SJSA1 (cell line): ENCODE data around the gene ITM2B. TPM values are rescaled to one million over a fixed set of nuclear protein-coding genes. Genes with fewer than 3 reads are reported as not detected.
"Not testable (repeated sequence)": the region's sequence is repeated elsewhere in the genome, so short reads cannot be mapped to it uniquely, and the experiment has no call there.

Source experiments
- DNase-seq, 2 experiments: peaks; one replicate each; pipeline ENCODE4 v3.0.0-alpha.2; 2015 to 2020; ENCODE audit warnings: low spot score in 2 of 2, low read depth in 1 of 2
- H3K27ac ChIP-seq: fragments of 250-450 bp; sonication (Bioruptor Pico); 2 replicates; pipeline ENCODE4 v1.5.1; 2020; ENCODE audit warnings: mild to moderate bottlenecking, moderate library complexity
- H3K27me3 ChIP-seq: fragments of 250-450 bp; sonication (Bioruptor Pico); replicated peaks from 2 replicates; pipeline ENCODE4 v1.5.1; 2020; ENCODE audit warnings: mild to moderate bottlenecking, moderate library complexity
- H3K36me3 ChIP-seq: fragments of 250-450 bp; sonication (Bioruptor Pico); 2 replicates; pipeline ENCODE4 v1.5.1; 2020; ENCODE audit warnings: mild to moderate bottlenecking
- H3K4me1 ChIP-seq: fragments of 250-450 bp; sonication (Bioruptor Pico); replicated peaks from 2 replicates; pipeline ENCODE4 v1.6.1; 2021; ENCODE audit warnings: mild to moderate bottlenecking
- H3K4me3 ChIP-seq: fragments of 250-450 bp; sonication (Bioruptor Pico); 2 replicates; pipeline ENCODE4 v1.5.1; 2020; ENCODE audit warnings: mild to moderate bottlenecking
- H3K9me3 ChIP-seq: fragments of 250-450 bp; sonication (Bioruptor Pico); replicated peaks from 2 replicates; pipeline ENCODE4 v1.5.1; 2020; ENCODE audit warnings: mild to moderate bottlenecking
- total RNA-seq: library from RNA; depleted of rRNA; stranded (reverse); fragments of >200 nt; shearing (Covaris generic); gene quantifications from 2 replicates; pipeline ENCODE4 v1.2.3, GENCODE V29; 2014

ITM2B gene
- total RNA-seq, 1 experiment from 2014 or later, result 172 TPM

GRCh38 chr13:48215511-48216203, 17.3 kb upstream of the ITM2B start:
- not testable (repeated sequence) for H3K4me3 ChIP-seq, H3K4me1 ChIP-seq, H3K9me3 ChIP-seq, H3K27me3 ChIP-seq, DNase-seq, H3K27ac ChIP-seq, H3K36me3 ChIP-seq

GRCh38 chr13:48216204-48216711, 16.7 kb upstream of the ITM2B start:
- no peaks in the 10 kb centered on the region for H3K9me3 ChIP-seq
- H3K27me3 ChIP-seq, result no peaks in the 10 kb centered on the region
- H3K4me1 ChIP-seq, result peaks cover 9% of the 10 kb centered on the region
- H3K27ac ChIP-seq, result no peak overlapping the region
- no peak overlapping the region for H3K4me3 ChIP-seq
- DNase-seq, result no peak
- no peaks in the 10 kb centered on the region for H3K36me3 ChIP-seq

GRCh38 chr13:48220592-48220980, 12.4 kb upstream of the ITM2B start:
- Histone ChIP-seq H3K9me3 (no peaks in the 10 kb centered on the region), H3K4me1 (peaks cover 33% of the 10 kb centered on the region), H3K36me3 (no peaks in the 10 kb centered on the region), H3K27ac (peak overlapping the region; percentile 80), H3K27me3 (no peaks in the 10 kb centered on the region), H3K4me3 (no peak overlapping the region)
- DNase-seq, result no peak

- no peaks in the 10 kb centered on the region for H3K27me3 ChIP-seq
- peak overlapping the region; percentile 80 for H3K27ac ChIP-seq
- DNase-seq, result peak; percentile 49 to 53
- no peaks in the 10 kb centered on the region for H3K36me3 ChIP-seq
- H3K4me3 ChIP-seq, result no peak overlapping the region
- H3K4me1 ChIP-seq, result peaks cover 33% of the 10 kb centered on the region
- no peaks in the 10 kb centered on the region for H3K9me3 ChIP-seq
These were observed 11.9 kb upstream of the ITM2B start for GRCh38 chr13:48220981-48221685.

GRCh38 chr13:48221686-48222187, 11.3 kb upstream of the ITM2B start:
- Histone ChIP-seq H3K4me3 (peak overlapping the region; percentile 37), H3K27ac (peak overlapping the region; percentile 80), H3K4me1 (peaks cover 33% of the 10 kb centered on the region), H3K27me3 (no peaks in the 10 kb centered on the region), H3K36me3 (no peaks in the 10 kb centered on the region), H3K9me3 (no peaks in the 10 kb centered on the region)
- DNase-seq, result peak in 1 of 2 experiments; percentile 18

- Histone ChIP-seq H3K4me3 (peak overlapping the region; percentile 37), H3K27me3 (no peaks in the 10 kb centered on the region), H3K4me1 (peaks cover 33% of the 10 kb centered on the region), H3K36me3 (no peaks in the 10 kb centered on the region), H3K9me3 (no peaks in the 10 kb centered on the region), H3K27ac (peak overlapping the region; percentile 80)
- DNase-seq, result peak in 1 of 2 experiments; percentile 65
These were observed 10.4 kb upstream of the ITM2B start for GRCh38 chr13:48222358-48223301.

- H3K4me3 ChIP-seq, result no peak overlapping the region
- no peaks in the 10 kb centered on the region for H3K36me3 ChIP-seq
- no peaks in the 10 kb centered on the region for H3K27me3 ChIP-seq
- DNase-seq, result no peak
- H3K9me3 ChIP-seq, result no peaks in the 10 kb centered on the region
- peaks cover 33% of the 10 kb centered on the region for H3K4me1 ChIP-seq
- no peak overlapping the region for H3K27ac ChIP-seq
These were observed 8.3 kb upstream of the ITM2B start for GRCh38 chr13:48224701-48225100.

GRCh38 chr13:48230541-48230940, 2.5 kb upstream of the ITM2B start:
- H3K36me3 ChIP-seq, result peaks cover 6% of the 10 kb centered on the region
- no peaks in the 10 kb centered on the region for H3K9me3 ChIP-seq
- H3K27me3 ChIP-seq, result no peaks in the 10 kb centered on the region; the same call in 1 of the 2 replicates
- no peak overlapping the region for H3K4me3 ChIP-seq
- peaks cover 10% of the 10 kb centered on the region for H3K4me1 ChIP-seq
- no peak for DNase-seq
- no peak overlapping the region for H3K27ac ChIP-seq

GRCh38 chr13:48231080-48231479, 1.9 kb upstream of the ITM2B start:
- Histone ChIP-seq H3K36me3 (peaks cover 6% of the 10 kb centered on the region), H3K4me1 (peaks cover 14% of the 10 kb centered on the region), H3K9me3 (no peaks in the 10 kb centered on the region), H3K27ac (no peak overlapping the region), H3K4me3 (no peak overlapping the region), H3K27me3 (no peaks in the 10 kb centered on the region; the same call in 1 of the 2 replicates)
- DNase-seq, result no peak

- Histone ChIP-seq H3K4me3 (no peak overlapping the region), H3K9me3 (no peaks in the 10 kb centered on the region), H3K36me3 (peaks cover 6% of the 10 kb centered on the region), H3K27me3 (no peaks in the 10 kb centered on the region; the same call in 1 of the 2 replicates), H3K27ac (no peak overlapping the region), H3K4me1 (peaks cover 18% of the 10 kb centered on the region)
- DNase-seq, result no peak
These were observed 1.1 kb upstream of the ITM2B start for GRCh38 chr13:48231933-48232332.

GRCh38 chr13:48232420-48233045, 473 bp upstream of the ITM2B start:
- peaks cover 6% of the 10 kb centered on the region for H3K36me3 ChIP-seq
- H3K27ac ChIP-seq, result no peak overlapping the region
- H3K27me3 ChIP-seq, result no peaks in the 10 kb centered on the region; the same call in 1 of the 2 replicates
- peaks cover 18% of the 10 kb centered on the region for H3K4me1 ChIP-seq
- H3K9me3 ChIP-seq, result no peaks in the 10 kb centered on the region
- peak overlapping the region; percentile 98 for H3K4me3 ChIP-seq
- DNase-seq, result peak in 1 of 2 experiments; percentile 42

GRCh38 chr13:48233889-48234488, 983 bp downstream of the ITM2B start:
- Histone ChIP-seq H3K27ac (peak overlapping the region; percentile 89), H3K27me3 (no peaks in the 10 kb centered on the region; the same call in 1 of the 2 replicates), H3K4me1 (peaks cover 18% of the 10 kb centered on the region), H3K36me3 (peaks cover 6% of the 10 kb centered on the region), H3K4me3 (peak overlapping the region; percentile 98), H3K9me3 (no peaks in the 10 kb centered on the region)
- no peak for DNase-seq
